SK-N-DZ (cell line): Measurements from ENCODE around the gene EPHB1.

ENCODE experiments used
- DNase-seq: peaks from one replicate; pipeline ENCODE4 v3.0.0-alpha.2; 2015; ENCODE audit warnings: low spot score

EPHB1 gene

GRCh38 chr3:134807189-134807588 lies 12.1 kb downstream of the EPHB1 start:
- no peak for DNase-seq

GRCh38 chr3:134808835-134809234 lies 13.8 kb downstream of the EPHB1 start:
- DNase-seq, result no peak

- DNase-seq, result no peak
These were observed 14.5 kb downstream of the EPHB1 start for GRCh38 chr3:134809427-134810051.

- DNase-seq, result no peak
These were observed 15.0 kb downstream of the EPHB1 start for GRCh38 chr3:134810052-134810435.

- no peak for DNase-seq
These were observed 15.8 kb downstream of the EPHB1 start for GRCh38 chr3:134810850-134811249.

GRCh38 chr3:134813618-134814017 lies 18.6 kb downstream of the EPHB1 start:
- DNase-seq, result no peak

- DNase-seq, result no peak
These were observed 20.5 kb downstream of the EPHB1 start for GRCh38 chr3:134815519-134815918.

- no peak for DNase-seq
These were observed 21.6 kb downstream of the EPHB1 start for GRCh38 chr3:134816623-134817022.

- no peak for DNase-seq
These were observed 22.2 kb downstream of the EPHB1 start for GRCh38 chr3:134817297-134817696.

- no peak for DNase-seq
These were observed 25.9 kb downstream of the EPHB1 start for GRCh38 chr3:134820994-134821393.

- DNase-seq, result no peak
These were observed 27.0 kb downstream of the EPHB1 start for GRCh38 chr3:134822090-134822489.

- DNase-seq, result no peak
These were observed 28.6 kb downstream of the EPHB1 start for GRCh38 chr3:134823679-134824078.

- no peak for DNase-seq
These were observed 29.7 kb downstream of the EPHB1 start for GRCh38 chr3:134824791-134825190.

- no peak for DNase-seq
These were observed 32.2 kb downstream of the EPHB1 start for GRCh38 chr3:134827213-134827612.

GRCh38 chr3:134829721-134830120 lies 34.7 kb downstream of the EPHB1 start:
- DNase-seq, result no peak

- no peak for DNase-seq
These were observed 37.5 kb downstream of the EPHB1 start for GRCh38 chr3:134832585-134832984.

- no peak for DNase-seq
These were observed 38.5 kb downstream of the EPHB1 start for GRCh38 chr3:134833453-134834163.

GRCh38 chr3:134836921-134837320 lies 41.9 kb downstream of the EPHB1 start:
- DNase-seq, result no peak

- DNase-seq, result no peak
These were observed 43.5 kb downstream of the EPHB1 start for GRCh38 chr3:134838599-134838998.

- no peak for DNase-seq
These were observed 44.4 kb downstream of the EPHB1 start for GRCh38 chr3:134839422-134839821.

- no peak for DNase-seq
These were observed 44.9 kb downstream of the EPHB1 start for GRCh38 chr3:134839990-134840389.

GRCh38 chr3:134840459-134840858 lies 45.4 kb downstream of the EPHB1 start:
- no peak for DNase-seq

- no peak for DNase-seq
These were observed 51.0 kb downstream of the EPHB1 start for GRCh38 chr3:134846084-134846483.

GRCh38 chr3:134846911-134847317 lies 51.9 kb downstream of the EPHB1 start:
- no peak for DNase-seq
